ENCODE measurements around the gene CEP170. TPM values are rescaled to one million over a fixed set of nuclear protein-coding genes. Genes with fewer than 3 reads are reported as not detected.

Gene CEP170
- total RNA-seq, 6 experiments from 2014 or later: 98.6 to 131 (median 117) TPM

GRCh38 chr1:243261390-243261789, 6.3 kb upstream of the CEP170 start:
- H3K27me3 Mint-ChIP-seq (ENCODE audit: insufficient read depth): peaks cover 2% of the 10 kb centered on the region; the same call in 1 of the 2 replicates
- H3K9me3 Mint-ChIP-seq: no peaks in the 10 kb centered on the region
- peaks cover 73% of the 10 kb centered on the region for H3K4me1 Mint-ChIP-seq (ENCODE audit: low read depth)
- H3K4me3 Mint-ChIP-seq: no peak overlapping the region
- H3K27ac Mint-ChIP-seq: peak overlapping the region; percentile 71
- no peak for TF ChIP-seq CTCF (IDR thresholded peaks at IDR 0.05)
- peak; percentile 42 for DNase-seq
- 0 out of 2 replicates have a peak, but pooled peaks cover 9% of the 10 kb centered on the region for H3K36me3 Mint-ChIP-seq (ENCODE audit: low read depth)

GRCh38 chr1:243260221-243260880, 5.3 kb upstream of the CEP170 start:
- Mint-ChIP-seq H3K9me3 (no peaks in the 10 kb centered on the region), H3K36me3 (ENCODE audit: low read depth) (0 out of 2 replicates have a peak, but pooled peaks cover 9% of the 10 kb centered on the region), H3K4me1 (ENCODE audit: low read depth) (peaks cover 63% of the 10 kb centered on the region), H3K27me3 (ENCODE audit: insufficient read depth) (peaks cover 2% of the 10 kb centered on the region; the same call in 1 of the 2 replicates), H3K4me3 (no peak overlapping the region), H3K27ac (peak overlapping the region; percentile 51)
- no peak for DNase-seq
- TF ChIP-seq CTCF (IDR thresholded peaks at IDR 0.05): no peak

GRCh38 chr1:243258731-243259130, 3.6 kb upstream of the CEP170 start:
- peaks cover 46% of the 10 kb centered on the region for H3K4me1 Mint-ChIP-seq (ENCODE audit: low read depth)
- H3K36me3 Mint-ChIP-seq (ENCODE audit: low read depth): peaks cover 14% of the 10 kb centered on the region
- H3K27ac Mint-ChIP-seq: no peak overlapping the region
- DNase-seq: no peak
- no peak for TF ChIP-seq CTCF (IDR thresholded peaks at IDR 0.05)
- H3K27me3 Mint-ChIP-seq (ENCODE audit: insufficient read depth): peaks cover 2% of the 10 kb centered on the region
- no peak overlapping the region for H3K4me3 Mint-ChIP-seq
- no peaks in the 10 kb centered on the region for H3K9me3 Mint-ChIP-seq

- Mint-ChIP-seq H3K27me3 (ENCODE audit: insufficient read depth) (peaks cover 2% of the 10 kb centered on the region), H3K4me3 (peak overlapping the region; percentile 98)
Observed at GRCh38 chr1:243257189-243257588, 2.1 kb upstream of the CEP170 start.

GRCh38 chr1:243256590-243256989, 1.5 kb upstream of the CEP170 start:
- no peak for DNase-seq
- no peak for TF ChIP-seq CTCF (IDR thresholded peaks at IDR 0.05)
- H3K27me3 Mint-ChIP-seq (ENCODE audit: insufficient read depth): peaks cover 2% of the 10 kb centered on the region
- peaks cover 39% of the 10 kb centered on the region for H3K4me1 Mint-ChIP-seq (ENCODE audit: low read depth)
- H3K27ac Mint-ChIP-seq: peak overlapping the region; percentile 98
- peaks cover 14% of the 10 kb centered on the region for H3K36me3 Mint-ChIP-seq (ENCODE audit: low read depth)
- no peaks in the 10 kb centered on the region for H3K9me3 Mint-ChIP-seq
- H3K4me3 Mint-ChIP-seq: peak overlapping the region; percentile 98

More at GRCh38 chr1:243257189-243257588, 2.1 kb upstream of the CEP170 start:
- DNase-seq: no peak
- Mint-ChIP-seq H3K4me1 (ENCODE audit: low read depth) (peaks cover 35% of the 10 kb centered on the region), H3K36me3 (ENCODE audit: low read depth) (peaks cover 14% of the 10 kb centered on the region), H3K9me3 (no peaks in the 10 kb centered on the region), H3K27ac (no peak overlapping the region)
- no peak for TF ChIP-seq CTCF (IDR thresholded peaks at IDR 0.05)
